GM18907 (cell line): ENCODE results near the gene ITGAX.

Experiments used
- ATAC-seq: cut with Tn5 transposase; IDR thresholded peaks from one replicate; pipeline ENCODE4 v1.9.1; 2021; ENCODE audit warnings: mild to moderate bottlenecking, moderate library complexity; ENCODE audit not compliant: unreplicated experiment

Gene ITGAX

DNA sequence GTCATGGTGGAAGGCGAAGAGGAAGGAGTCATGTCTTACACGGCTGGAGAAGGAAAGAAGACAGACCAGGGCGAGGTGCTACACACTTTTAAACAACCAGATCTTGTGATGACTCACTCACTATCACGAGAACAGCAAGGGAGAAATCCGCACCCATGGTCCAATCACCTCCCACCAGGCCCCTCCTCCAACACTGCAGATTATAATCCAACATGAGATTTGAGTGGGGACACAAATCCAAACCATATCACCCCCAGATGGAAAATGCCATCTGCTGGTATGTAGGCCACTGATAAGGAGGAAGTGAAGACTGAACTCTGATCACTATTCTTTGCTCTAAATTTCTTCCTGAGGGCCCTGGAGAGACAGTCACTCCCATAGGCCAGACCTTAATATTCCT lies 7.5 kb upstream of the ITGAX start:
- no peak for ATAC-seq

DNA sequence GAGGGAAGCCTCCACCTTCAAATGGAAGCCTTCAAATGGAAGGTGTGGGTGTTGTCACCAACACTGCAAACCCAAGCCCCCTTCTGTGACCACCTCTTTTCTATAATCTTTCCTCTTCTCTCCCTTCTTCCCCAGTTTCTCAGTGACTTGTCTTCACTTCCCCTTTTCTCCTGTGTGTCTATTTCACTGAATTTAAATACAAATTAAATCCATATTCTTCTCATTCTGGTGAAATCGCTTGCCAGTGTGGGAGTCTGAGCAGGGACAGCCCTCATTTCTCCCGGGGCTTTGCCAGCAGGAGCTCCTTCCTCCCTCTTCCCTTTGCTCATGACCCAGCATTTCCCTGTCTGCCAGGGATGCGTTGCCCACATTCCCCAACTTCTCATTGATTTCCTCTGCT lies 6.4 kb upstream of the ITGAX start:
- no peak for ATAC-seq

DNA sequence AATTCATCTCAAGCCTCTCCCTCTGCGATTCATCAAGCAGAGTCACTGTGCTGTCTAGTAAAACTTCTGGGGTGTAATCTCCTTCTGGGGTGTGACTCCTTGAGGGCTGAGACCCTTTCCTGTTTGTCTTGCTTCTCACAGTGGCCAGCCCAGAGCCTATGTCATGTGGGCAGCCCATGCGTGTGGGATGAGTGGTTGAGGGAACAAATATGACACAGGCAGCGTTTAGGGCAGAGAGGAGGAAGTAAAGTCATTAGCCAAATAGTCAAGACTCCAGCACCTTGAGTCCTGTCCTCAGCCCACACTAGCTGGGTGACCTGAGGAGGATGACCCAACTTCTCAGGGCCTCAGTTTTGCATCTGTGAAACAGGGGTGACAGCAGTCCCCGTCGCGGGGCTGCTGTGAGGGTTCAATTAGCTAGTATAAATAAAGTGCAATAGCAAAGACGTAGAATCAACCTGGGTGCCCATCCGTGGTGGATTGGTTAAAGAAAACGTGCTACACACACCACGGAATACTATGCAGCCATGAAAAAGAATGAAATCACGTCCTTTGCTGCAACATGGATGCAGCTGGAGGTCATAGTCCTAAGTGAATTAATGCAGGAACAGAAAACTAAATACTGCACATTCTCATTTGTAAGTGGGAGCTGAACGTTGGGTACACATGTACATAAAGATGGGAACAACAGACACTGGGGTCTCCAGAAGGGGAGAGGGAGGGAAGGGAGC lies 4.5 kb upstream of the ITGAX start:
- ATAC-seq, result no peak

GRCh38 chr16:31351246-31351941 lies 3.6 kb upstream of the ITGAX start:
- no peak for ATAC-seq

DNA sequence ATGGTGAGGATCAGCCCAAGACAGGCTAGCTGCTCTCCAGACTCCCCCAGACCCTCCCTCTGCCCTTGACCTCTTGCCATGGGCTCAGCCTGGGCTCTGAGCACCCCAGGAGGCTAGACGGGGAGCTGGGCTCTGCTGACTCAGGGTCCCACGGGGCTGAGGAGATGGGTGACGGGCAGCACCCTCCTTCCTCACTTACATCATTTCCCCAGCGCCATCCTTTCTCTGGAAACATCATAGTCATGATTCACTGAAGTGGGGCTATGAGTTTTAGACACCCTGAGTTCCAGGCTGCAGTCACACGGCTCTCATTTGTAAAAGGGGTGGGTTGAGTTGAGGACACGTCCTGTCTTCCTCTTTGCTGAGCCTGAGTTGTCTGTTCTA lies 3.0 kb upstream of the ITGAX start:
- ATAC-seq, result no peak

GRCh38 chr16:31352376-31353115 lies 2.4 kb upstream of the ITGAX start:
- ATAC-seq, result no peak

- ATAC-seq, result no peak
Observed at GRCh38 chr16:31355431-31356100, 590 bp downstream of the ITGAX start.

GRCh38 chr16:31356566-31357323 lies 1.8 kb downstream of the ITGAX start:
- no peak for ATAC-seq

- ATAC-seq, result no peak
Observed at GRCh38 chr16:31357324-31358109, 2.5 kb downstream of the ITGAX start.

DNA sequence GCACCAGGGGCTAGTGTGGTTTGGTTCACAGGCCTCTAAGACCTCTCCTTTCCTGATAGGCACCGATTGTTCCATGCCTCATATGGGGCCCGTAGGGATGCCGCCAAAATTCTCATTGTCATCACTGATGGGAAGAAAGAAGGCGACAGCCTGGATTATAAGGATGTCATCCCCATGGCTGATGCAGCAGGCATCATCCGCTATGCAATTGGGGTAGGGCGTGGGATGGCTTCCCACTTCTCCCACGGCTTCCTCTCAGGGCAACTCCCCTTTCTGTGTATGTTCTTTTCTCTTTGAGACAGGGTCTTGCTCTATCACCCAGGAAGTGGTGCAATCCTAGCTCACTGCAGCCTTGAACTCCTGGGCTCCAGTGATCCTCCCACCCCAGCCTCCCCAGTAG lies 5.3 kb downstream of the ITGAX start:
- no peak for ATAC-seq

DNA sequence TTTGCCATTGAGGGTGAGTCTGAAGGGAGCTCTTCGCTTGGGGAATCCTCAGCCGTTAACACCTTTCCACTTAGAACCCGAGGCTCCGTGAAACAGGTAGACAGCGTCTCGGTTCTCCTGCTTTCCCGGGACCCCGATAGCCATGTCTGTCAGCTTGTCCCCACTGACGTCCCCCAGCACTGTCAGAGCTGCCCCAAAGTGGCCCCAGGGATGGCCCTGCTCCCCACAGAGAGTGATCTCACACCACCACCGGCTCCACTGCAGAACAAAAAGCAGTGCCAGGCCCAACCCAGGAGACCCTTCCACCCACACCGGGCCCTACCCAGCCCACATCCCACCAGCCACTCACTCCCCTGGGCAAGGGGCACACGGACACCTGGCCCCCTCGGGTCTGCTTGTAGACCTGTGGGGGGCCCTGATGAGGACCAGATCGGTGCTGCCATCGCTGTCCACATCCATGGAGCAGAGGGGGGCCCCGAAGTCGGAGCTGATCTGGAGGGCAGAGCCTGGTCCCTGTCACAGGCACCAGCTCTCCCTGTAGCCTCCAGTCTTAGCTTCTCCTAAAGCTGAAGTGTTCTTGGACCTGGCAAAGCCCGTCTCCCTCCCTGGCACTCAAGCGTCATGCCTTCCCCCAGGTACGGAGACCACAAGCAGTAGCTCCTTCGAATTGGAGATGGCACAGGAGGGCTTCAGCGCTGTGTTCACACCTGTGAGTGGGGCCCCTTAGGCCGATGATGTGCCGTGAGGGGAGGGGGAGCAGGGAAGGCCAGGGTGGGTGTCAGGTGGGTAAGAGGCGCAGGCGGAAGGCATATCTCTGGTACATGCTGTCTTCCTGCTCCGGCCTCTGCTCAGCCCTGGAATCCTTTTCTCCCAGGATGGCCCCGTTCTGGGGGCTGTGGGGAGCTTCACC lies 6.5 kb downstream of the ITGAX start:
- ATAC-seq, result no peak

DNA sequence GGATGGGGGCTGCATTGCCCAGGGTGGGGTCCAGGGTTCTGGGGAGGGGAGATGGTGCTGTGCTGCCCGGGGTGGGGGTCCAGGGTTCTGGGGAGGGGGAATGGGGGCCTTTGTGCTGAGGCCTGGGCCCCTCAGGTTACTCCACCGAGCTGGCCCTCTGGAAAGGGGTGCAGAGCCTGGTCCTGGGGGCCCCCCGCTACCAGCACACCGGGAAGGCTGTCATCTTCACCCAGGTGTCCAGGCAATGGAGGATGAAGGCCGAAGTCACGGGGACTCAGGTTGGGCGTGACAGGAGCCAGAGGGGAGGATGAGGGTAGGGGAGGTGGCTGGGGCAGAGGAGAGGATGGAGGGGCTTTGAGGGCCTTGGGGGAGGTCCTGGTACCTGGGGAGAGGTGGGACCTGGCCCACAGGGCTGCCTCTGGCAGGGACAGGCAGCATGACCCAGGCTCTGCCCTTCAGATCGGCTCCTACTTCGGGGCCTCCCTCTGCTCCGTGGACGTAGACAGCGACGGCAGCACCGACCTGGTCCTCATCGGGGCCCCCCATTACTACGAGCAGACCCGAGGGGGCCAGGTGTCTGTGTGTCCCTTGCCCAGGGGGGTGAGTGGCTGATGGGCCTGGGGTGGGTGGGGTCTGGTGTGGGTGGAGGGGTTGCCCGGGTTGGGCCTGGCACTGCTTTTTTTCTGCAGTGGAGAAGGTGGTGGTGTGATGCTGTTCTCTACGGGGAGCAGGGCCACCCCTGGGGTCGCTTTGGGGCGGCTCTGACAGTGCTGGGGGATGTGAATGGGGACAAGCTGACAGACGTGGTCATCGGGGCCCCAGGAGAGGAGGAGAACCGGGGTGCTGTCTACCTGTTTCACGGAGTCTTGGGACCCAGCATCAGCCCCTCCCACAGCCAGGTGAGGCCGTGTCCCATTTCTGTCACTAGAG lies 7.8 kb downstream of the ITGAX start:
- no peak for ATAC-seq

DNA sequence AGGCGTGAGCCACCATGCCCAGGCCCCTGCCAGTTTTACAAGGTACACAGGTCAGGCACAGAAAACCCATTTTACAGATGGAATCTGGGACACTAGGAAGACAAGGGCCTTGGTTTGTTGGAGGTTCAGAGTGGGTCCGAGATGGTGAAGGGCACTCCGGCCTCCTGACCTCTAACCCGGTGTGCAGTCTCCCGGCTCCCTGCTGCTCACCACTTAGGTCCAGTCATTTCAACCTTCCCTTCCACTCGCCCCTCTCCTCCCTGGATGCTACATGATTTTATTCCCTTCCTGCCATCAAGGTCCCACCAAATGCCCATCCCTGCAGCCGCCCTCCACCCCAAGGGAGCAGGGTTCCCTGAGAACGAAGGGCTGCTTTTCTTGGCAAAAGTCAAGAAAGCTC lies 8.7 kb downstream of the ITGAX start:
- ATAC-seq, result no peak

DNA sequence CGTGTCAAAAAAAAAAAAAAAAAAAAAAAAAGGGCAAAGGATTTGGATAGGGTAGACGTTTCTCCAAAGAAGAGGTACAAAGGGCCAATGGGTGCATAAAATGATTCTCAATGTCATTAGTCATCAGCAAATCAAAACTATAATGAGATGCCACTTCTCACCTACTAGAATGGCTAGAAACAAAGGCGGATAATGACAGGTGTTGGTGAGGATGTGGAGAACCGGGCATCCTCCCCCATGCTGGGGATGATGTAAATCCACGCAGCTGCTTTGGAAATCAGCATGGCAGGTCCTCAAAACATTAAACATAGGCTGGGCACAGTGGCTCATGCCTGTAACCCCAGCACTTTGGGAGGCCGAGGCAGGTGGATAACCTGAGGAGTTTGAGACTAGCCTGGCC lies 9.4 kb downstream of the ITGAX start:
- no peak for ATAC-seq

GRCh38 chr16:31365131-31365865 lies 10.3 kb downstream of the ITGAX start:
- ATAC-seq, result no peak

- no peak for ATAC-seq
Observed at GRCh38 chr16:31367853-31368252, 12.9 kb downstream of the ITGAX start.

- ATAC-seq, result no peak
Observed at GRCh38 chr16:31371008-31371407, 16.0 kb downstream of the ITGAX start.
